Fibroblast of skin of scalp (primary cell): Measurements from ENCODE around the gene CXCL6.
A peak's percentile ranks its signal among the peaks of the same experiment; 100 is the strongest.

ENCODE experiments used
- DNase-seq: peaks from one replicate; pipeline ENCODE4 v3.0.0-alpha.2; 2013

CXCL6 gene

GRCh38 chr4:73843369-73843768 is 6.9 kb downstream of the CXCL6 start:
- DNase-seq = no peak

GRCh38 chr4:73844345-73844744 is 7.9 kb downstream of the CXCL6 start:
- peak; percentile 56 for DNase-seq

DNA sequence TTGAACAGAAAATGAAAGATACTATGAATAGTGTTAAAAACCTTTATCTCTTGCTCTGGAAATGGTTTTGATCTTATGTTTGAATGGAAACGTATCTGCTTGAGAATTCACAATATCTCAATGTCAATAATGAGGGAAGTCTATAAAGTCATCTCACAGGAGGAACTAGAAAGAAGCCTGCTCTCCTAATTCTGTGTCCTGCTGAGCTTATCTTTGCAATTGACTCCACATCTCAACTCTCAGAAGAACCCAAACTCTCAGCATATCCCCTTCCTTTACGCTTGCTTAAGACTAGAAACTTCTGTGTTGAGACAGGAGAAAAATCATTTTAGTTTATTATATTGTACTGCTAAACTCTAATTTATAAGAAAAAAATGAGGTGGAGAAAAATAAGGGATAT is 8.3 kb downstream of the CXCL6 start:
- no peak for DNase-seq

DNA sequence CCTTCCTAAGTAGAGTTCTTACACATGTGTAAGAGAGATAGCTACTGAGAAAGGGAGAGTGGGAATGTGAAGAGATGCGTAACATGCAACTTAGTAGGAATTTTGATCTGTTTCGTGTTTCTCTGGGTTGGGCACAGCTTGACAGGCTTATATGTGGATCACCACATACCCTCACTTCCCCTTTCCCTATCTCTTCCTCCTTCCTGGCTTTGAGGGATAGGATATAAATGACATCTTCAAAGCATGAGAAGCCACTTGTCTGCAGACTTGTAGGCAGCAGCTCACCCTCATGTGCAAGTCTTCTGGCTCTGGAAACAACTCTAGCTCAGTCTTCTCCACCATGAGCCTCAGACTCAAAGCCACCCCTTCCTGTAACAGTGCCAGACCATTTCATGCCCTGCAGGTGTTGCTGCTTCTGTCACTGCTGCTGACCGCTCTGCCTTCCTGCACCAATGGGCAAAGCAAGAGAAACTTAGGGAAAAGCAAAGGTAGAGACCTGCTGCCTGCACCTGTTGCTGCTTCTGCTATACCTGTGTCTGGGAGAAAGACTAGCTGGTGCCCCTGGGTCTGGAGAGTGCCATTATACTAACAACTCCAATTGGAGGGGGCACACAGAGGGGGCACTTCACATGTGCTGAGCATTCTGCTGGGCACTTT is 11.2 kb downstream of the CXCL6 start:
- DNase-seq = no peak

GRCh38 chr4:73848183-73848777 is 11.8 kb downstream of the CXCL6 start:
- no peak for DNase-seq

DNA sequence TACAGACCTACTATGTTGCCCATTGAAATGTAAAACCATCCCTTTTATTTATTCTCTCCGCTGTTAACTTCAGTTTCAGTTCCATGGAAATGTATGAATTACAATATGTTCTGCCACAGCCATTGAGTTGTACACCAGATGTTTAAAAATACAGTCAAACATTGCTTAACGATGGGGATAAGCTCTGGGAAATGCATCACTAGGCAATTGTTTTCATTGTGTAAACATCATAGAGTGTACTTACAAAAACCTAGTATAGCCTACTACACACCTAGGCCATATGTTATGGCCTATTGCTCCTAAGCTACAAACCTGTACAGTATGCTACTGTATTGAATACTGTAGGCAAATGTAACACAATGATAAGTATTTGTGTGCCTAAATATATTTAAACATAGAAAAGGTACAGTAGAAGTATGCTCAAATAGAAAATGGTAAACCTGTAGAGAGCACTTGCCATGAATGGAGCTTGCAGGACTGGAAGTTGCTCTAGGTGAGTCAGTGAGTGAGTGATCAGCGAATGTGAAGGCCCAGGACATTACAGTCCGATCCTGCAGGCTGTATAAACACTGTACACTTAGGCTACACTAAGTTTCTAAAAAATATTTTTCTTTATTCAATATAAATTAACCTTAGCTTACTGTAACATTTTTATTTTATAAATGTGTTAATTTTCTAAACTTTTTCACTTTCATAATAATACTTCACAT is 13.9 kb downstream of the CXCL6 start:
- no peak for DNase-seq

- DNase-seq = no peak
Measured at GRCh38 chr4:73851293-73851692, 14.8 kb downstream of the CXCL6 start.

- no peak for DNase-seq
Measured at GRCh38 chr4:73852771-73853170, 16.3 kb downstream of the CXCL6 start.

GRCh38 chr4:73853246-73853704 is 16.8 kb downstream of the CXCL6 start, which contains the start of gene PF4V1:
Gene PF4V1, plus strand, starts transcription at chr4:73853296. Its CDS starts 67 bp downstream, at chr4:73853363.
- no peak for DNase-seq

- DNase-seq = no peak
Measured at GRCh38 chr4:73853718-73854473, 17.4 kb downstream of the CXCL6 start.

DNA sequence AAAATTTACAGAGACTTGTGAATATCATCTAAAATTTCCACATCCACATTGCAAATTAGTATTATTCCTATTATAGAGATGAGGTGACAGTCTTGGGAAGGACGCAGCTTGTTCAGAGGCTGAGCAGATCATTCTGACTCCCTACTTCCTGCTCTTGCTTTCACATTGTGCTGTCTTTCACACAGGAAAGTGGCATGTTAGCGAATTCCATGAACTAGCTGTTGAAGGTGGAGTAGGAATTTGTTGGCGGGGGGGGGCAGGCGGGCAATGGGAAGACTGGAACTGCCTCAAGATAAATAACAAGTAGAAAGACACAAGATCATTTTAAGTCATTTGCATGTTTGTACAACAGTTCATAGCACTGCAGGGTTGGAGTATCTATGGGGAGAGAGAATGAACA is 18.9 kb downstream of the CXCL6 start:
- DNase-seq = peak; percentile 63

DNA sequence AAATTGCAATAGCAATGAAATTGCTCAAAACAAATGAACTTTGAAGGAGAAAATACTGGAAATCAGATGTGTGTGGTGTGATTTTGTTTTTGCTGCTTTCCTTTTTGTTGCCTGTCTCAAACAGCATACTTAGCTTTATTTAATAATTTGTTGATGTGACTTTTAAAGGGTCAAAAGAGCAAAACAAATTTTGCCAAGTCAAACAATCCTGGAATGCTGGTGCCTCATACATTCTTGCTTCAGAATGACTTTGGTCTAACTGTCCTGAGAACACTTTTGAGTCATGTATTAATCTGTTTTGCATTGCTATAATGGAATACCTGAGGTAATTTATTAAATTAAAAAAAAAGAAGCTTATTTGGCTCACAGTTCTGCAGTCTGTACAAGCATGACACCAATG is 20.0 kb downstream of the CXCL6 start:
- DNase-seq = peak; percentile 76

DNA sequence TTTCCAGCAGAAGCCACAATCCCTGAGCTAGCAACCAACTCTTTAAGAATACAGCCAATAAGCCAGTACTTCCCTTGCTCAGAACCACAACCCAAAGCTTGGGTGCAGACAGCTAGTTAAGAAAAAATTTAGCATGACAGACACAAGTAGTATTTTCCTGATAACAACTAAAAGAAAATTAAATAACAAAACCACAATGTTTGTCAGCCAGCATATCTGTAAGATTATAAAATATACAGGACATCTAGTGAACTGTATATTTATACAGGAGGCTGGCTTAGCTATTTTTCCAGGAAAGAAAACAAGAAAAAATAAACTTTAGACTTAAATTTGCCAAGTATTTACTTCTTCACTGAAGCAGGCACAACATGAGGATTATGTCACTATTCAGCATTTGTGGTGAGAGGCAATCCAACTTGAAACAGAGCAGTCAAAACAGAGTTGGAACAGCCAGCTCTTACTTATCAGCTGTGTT is 23.2 kb downstream of the CXCL6 start:
- peak; percentile 60 for DNase-seq

- no peak for DNase-seq
Measured at GRCh38 chr4:73860181-73860580, 23.7 kb downstream of the CXCL6 start.

DNA sequence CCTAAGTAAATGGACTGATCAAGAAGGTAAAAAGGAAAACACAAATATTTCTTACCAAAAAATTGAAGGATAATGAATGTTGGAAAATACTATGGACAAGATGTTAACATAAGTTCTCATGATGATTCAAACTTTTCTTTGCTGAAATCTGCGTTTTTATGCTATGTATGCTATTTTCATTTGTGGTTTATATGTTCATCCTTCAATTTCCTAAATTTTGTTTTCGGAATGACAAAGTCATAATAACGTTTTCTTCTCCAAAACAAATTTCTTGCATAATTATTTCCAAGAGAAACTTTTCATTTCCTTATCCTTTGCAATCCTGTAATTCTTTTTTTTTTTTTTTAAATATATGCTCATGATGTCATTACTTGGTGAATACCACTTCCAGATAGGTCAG is 24.4 kb downstream of the CXCL6 start:
- DNase-seq = no peak

- no peak for DNase-seq
Measured at GRCh38 chr4:73862322-73862721, 25.8 kb downstream of the CXCL6 start.

GRCh38 chr4:73864365-73864764 is 27.9 kb downstream of the CXCL6 start:
- no peak for DNase-seq

DNA sequence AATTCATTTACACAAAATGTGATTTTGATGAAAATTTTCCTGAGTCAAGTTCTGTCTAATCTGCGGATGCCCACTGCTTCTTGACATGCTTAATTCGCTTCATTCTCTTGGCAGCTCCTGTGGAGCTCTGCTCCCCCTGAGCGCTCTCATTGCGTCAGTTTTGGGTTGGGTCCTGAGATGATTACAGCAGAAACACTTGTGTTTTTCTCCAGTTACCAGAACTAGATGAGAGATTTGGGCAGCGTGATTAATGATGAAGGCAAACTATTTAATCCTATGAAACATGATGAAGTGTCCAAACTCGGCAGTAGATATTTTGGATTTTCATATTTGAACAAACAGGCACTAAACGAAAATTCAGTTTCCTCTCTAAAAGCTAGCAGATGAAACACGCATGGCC is 28.5 kb downstream of the CXCL6 start:
- DNase-seq = peak; percentile 54

GRCh38 chr4:73865431-73866096 is 29.1 kb downstream of the CXCL6 start:
- DNase-seq = no peak

DNA sequence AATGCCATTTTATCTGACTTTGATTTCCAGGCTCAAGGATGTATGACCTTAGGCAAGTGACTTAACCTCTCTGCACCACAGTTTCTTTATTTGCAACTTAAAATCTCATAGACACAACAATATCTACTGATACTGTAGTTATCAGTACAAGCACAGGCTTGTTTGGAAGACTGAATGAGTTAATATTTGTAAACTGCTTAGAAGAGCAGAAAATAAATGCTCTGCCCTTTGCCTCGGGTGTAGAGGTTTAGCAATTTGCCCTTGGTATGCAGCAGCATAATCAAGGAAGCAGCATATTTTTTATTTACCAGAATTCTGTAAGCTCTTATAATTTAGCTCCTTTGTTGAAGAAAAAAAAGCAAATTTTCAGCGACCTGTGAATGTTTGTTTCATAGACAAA is 29.8 kb downstream of the CXCL6 start:
- no peak for DNase-seq

DNA sequence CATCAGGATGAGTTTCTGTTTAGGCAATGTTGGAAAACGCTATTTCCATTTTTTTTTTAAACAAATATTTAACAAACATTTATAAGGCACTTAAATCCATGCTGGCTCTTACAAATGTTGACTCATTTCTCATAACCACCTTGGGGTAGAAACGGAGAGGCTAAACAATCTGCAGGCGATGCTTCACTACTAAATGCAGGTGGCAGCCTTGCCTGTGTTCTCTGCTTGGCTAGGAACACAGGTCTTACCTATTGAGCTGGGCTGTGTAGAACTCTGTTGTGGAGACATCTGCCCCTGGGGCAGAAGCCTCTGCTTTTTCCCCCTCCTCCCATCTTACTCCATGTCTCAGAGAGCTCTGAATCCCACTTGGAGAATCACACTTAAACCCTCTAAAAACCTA is 31.3 kb downstream of the CXCL6 start:
- no peak for DNase-seq
